ENCODE measurements around the gene HAX1.

DNA sequence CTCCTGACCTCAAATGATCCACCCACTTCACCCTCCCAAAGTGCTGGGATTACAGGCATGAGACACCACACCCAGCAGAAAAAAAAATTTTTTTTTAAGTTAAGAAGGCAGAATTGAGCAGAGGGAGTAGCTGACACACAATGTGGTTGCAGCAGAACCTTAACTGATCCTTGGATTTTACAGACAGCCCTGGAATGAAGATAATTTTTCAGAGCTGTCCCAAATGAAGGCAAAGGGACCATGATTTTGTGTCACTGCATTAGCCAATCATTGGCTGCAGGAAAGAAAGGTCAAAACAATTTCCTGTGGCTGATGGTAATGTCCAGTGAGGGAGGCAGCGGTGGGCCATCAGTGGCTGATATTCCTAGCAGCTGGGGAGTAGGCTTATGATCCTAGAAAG, 29.2 kb downstream of the HAX1 start:
- TF ChIP-seq GATA2 (IDR thresholded peaks at IDR 0.05; ENCODE audit: low read depth, low read length) (no peak), GATA3 (IDR thresholded peaks at IDR 0.05; ENCODE audit: low read depth, low read length) (no peak)

Data from SH-SY5Y (cell line).